SU-DHL-6 (cell line): ENCODE data around the gene SYDE2.

ENCODE experiments used
- H2AFZ ChIP-seq: fragments of 200-600 bp; sonication (generic); 2 replicates; pipeline ENCODE4 v1.6.1; 2014; ENCODE audit warnings: low read depth, mild to moderate bottlenecking, moderate library complexity, mixed read lengths, antibody characterized with exemption, low read length; ENCODE audit not compliant: severe bottlenecking
- H3F3A ChIP-seq: fragments of 200-600 bp; shearing (Covaris generic); 2 replicates; pipeline ENCODE4 v1.6.0; 2016; ENCODE audit warnings: antibody characterized with exemption, mild to moderate bottlenecking; ENCODE audit not compliant: insufficient read depth
- H3K27ac ChIP-seq: fragments of 200-600 bp; sonication (generic); 2 replicates; pipeline ENCODE4 v1.5.1; 2016; ENCODE audit warnings: low read depth, mild to moderate bottlenecking, low read length, moderate library complexity, mixed read lengths
- H3K27me3 ChIP-seq: fragments of 200-600 bp; sonication (generic), shearing (Covaris generic); 2 replicates; pipeline ENCODE4 v1.6.0; 2014; ENCODE audit warnings: mild to moderate bottlenecking, low read length
- H3K36me3 ChIP-seq: fragments of 200-600 bp; sonication (generic); 2 replicates; pipeline ENCODE4 v1.6.1; 2014; ENCODE audit warnings: mild to moderate bottlenecking, low read length, mixed read lengths
- H3K4me2 ChIP-seq: fragments of 300-600, 200-600 bp; shearing (Covaris generic), sonication (generic); 2 replicates; pipeline ENCODE4 v1.6.0; 2014; ENCODE audit warnings: low read length, low read depth, mild to moderate bottlenecking; ENCODE audit not compliant: poor library complexity, severe bottlenecking
- H3K4me3 ChIP-seq: fragments of 200-600 bp; sonication (generic); 2 replicates; pipeline ENCODE4 v1.5.1; 2014; ENCODE audit warnings: antibody characterized with exemption, low read length, mild to moderate bottlenecking, mixed read lengths; ENCODE audit not compliant: insufficient read depth, poor library complexity, severe bottlenecking
- H3K79me2 ChIP-seq: fragments of 200-600 bp; sonication (generic); 2 replicates; pipeline ENCODE4 v1.6.1; 2014; ENCODE audit warnings: mild to moderate bottlenecking, low read length, moderate library complexity; ENCODE audit not compliant: insufficient read depth
- H3K9ac ChIP-seq: fragments of 200-600 bp; sonication (generic); 2 replicates; pipeline ENCODE4 v1.7.0; 2014; ENCODE audit warnings: mild to moderate bottlenecking, low read length
- H3K9me2 ChIP-seq: fragments of 200-600 bp; sonication (generic); replicated peaks from 2 replicates; pipeline ENCODE4 v1.6.1; 2014; ENCODE audit warnings: low read length; ENCODE audit not compliant: insufficient read depth
- H3K9me3 ChIP-seq: fragments of 200-600 bp; sonication (generic); 2 replicates; pipeline ENCODE4 v1.6.1; 2014; ENCODE audit warnings: low read length, mixed read lengths; ENCODE audit not compliant: insufficient read depth
- H4K20me1 ChIP-seq: fragments of 200-600 bp; sonication (generic); 2 replicates; pipeline ENCODE4 v1.6.1; 2014; ENCODE audit warnings: low read depth, mild to moderate bottlenecking, antibody characterized with exemption, low read length, moderate library complexity, mixed read lengths
- CTCF ChIP-seq: fragments of 200-600 bp; sonication (generic); IDR thresholded peaks from one replicate; pipeline ENCODE4 v1.5.1; 2017; ENCODE audit warnings: antibody characterized with exemption, mild to moderate bottlenecking, low read length, moderate library complexity; ENCODE audit not compliant: insufficient read depth, poor library complexity, severe bottlenecking
- EZH2phosphoT487 ChIP-seq: fragments of 200-600 bp; sonication (generic), shearing (Covaris generic); conservative IDR thresholded peaks from 2 replicates; pipeline ENCODE4 v1.6.1; 2018; ENCODE audit warnings: mild to moderate bottlenecking, antibody characterized with exemption, low read length, moderate library complexity, mixed read lengths

The SYDE2 gene

GRCh38 chr1:85216697-85217096 lies 15.9 kb upstream of the SYDE2 start:
- H2AFZ ChIP-seq, result no peak overlapping the region
- H3K27me3 ChIP-seq, result no peaks in the 10 kb centered on the region
- H3K9ac ChIP-seq, result no peak overlapping the region

GRCh38 chr1:85214654-85215053 lies 13.8 kb upstream of the SYDE2 start:
- Histone ChIP-seq H3K9ac (no peak overlapping the region), H3K9me3 (no peaks in the 10 kb centered on the region), H3K79me2 (no peaks in the 10 kb centered on the region), H3K27me3 (no peaks in the 10 kb centered on the region), H3K9me2 (no peaks in the 10 kb centered on the region), H3K4me3 (no peak overlapping the region), H2AFZ (no peak overlapping the region), H4K20me1 (no peaks in the 10 kb centered on the region), H3K27ac (no peak overlapping the region), H3K36me3 (no peaks in the 10 kb centered on the region), H3F3A (no peaks in the 10 kb centered on the region), H3K4me2 (no peak overlapping the region)
- TF ChIP-seq CTCF (no peak), EZH2phosphoT487 (no peak)

More at GRCh38 chr1:85216697-85217096, 15.9 kb upstream of the SYDE2 start:
- no peak overlapping the region for H3K4me2 ChIP-seq
- H3K9me3 ChIP-seq, result no peaks in the 10 kb centered on the region
- H3K9me2 ChIP-seq, result no peaks in the 10 kb centered on the region
- H3F3A ChIP-seq, result no peaks in the 10 kb centered on the region
- H4K20me1 ChIP-seq, result no peaks in the 10 kb centered on the region
- TF ChIP-seq CTCF (no peak), EZH2phosphoT487 (no peak)
- H3K79me2 ChIP-seq, result no peaks in the 10 kb centered on the region
- H3K4me3 ChIP-seq, result no peak overlapping the region
- H3K36me3 ChIP-seq, result no peaks in the 10 kb centered on the region
- H3K27ac ChIP-seq, result no peak overlapping the region

GRCh38 chr1:85208488-85208887 lies 7.7 kb upstream of the SYDE2 start:
- Histone ChIP-seq H3K27ac (no peak overlapping the region), H3K9me3 (no peaks in the 10 kb centered on the region), H2AFZ (no peak overlapping the region), H3K79me2 (no peaks in the 10 kb centered on the region), H3F3A (no peaks in the 10 kb centered on the region), H4K20me1 (no peaks in the 10 kb centered on the region), H3K9me2 (no peaks in the 10 kb centered on the region), H3K4me2 (no peak overlapping the region), H3K4me3 (no peak overlapping the region), H3K9ac (no peak overlapping the region), H3K36me3 (no peaks in the 10 kb centered on the region), H3K27me3 (no peaks in the 10 kb centered on the region)
- TF ChIP-seq CTCF, result no peak
- no peak for TF ChIP-seq EZH2phosphoT487
